ENCODE data around the gene BCAM. TPM values are rescaled to one million over a fixed set of nuclear protein-coding genes. Genes with fewer than 3 reads are reported as not detected.

The BCAM gene
- total and polyA plus RNA-seq, 2 of the 4 experiments (the other 2 are of a cell fraction), result 2.3 to 35.7 TPM

GRCh38 chr19:44796701-44797115 lies 12.2 kb upstream of the BCAM start:
- CTCF ChIA-PET, result interaction anchor here (0.6 kb wide), 1 partner anchor 73 kb away, joined by 4 read pairs; no protein-coding TSS in a partner anchor
- no peak for ATAC-seq (ENCODE audit: low read depth)
- in situ Hi-C loops (cut with MboI; ENCODE audit: low sequenced_read_pairs), result loop anchor here (25.0 kb wide), 1 partner anchor 234 kb away; no protein-coding TSS in a partner anchor

More at GRCh38 chr19:44796701-44797115, 12.2 kb upstream of the BCAM start:
- no peak for TF ChIP-seq CTCF (conservative IDR thresholded peaks at IDR 0.05; ENCODE audit: low read depth, low read length)
- TF ChIP-seq CHD1 (IDR thresholded peaks at IDR 0.05; ENCODE audit: low read depth, low read length), result no peak
- TF ChIP-seq BHLHE40 (IDR thresholded peaks at IDR 0.05; ENCODE audit: low read depth, low read length), result no peak
- TF ChIP-seq NFE2L2 (IDR thresholded peaks at IDR 0.05; ENCODE audit: low read depth, low read length), result no peak
- TF ChIP-seq MAZ (IDR thresholded peaks at IDR 0.05; ENCODE audit: borderline replicate concordance, low read depth, low read length), result no peak
- peak overlapping the region; percentile 42 for H2AK9ac ChIP-seq (replicated peaks; ENCODE audit: low read depth, low read length, poor library complexity)
- no peaks in the 10 kb centered on the region for H3K79me1 ChIP-seq (ENCODE audit: low read depth in 1 of 2, low read length in 2 of 2)
- POLR2A ChIA-PET (ENCODE audit: unreplicated experiment), result interaction anchor here (0.6 kb wide), 2 partner anchors 10 to 20 kb away, joined by 6 to 8 read pairs; no protein-coding TSS in a partner anchor
- no peaks in the 10 kb centered on the region for H4K20me1 ChIP-seq (ENCODE audit: insufficient read depth, low read length)
- peak overlapping the region; percentile 80; the same call in 1 of the 3 replicates for H2BK15ac ChIP-seq (ENCODE audit: low read depth, low read length)
- H3K36me3 ChIP-seq (ENCODE audit: control insufficient read depth, insufficient read depth, low read length), result no peaks in the 10 kb centered on the region
- H3K23ac ChIP-seq (ENCODE audit: low read depth, low read length), result no peak overlapping the region; the same call in 1 of the 2 replicates
- WGBS, 2 experiments (ENCODE audit: extremely low coverage in 2 of 2, insufficient read length in 1 of 2), result 26% methylated on average over 3 of the region's 12 CpGs; no CpG with 5 or more reads in 1 of the 2 experiments
- H3K14ac ChIP-seq (replicated peaks; ENCODE audit: low read depth, low read length), result no peak overlapping the region; the same call in none of the 2 replicates
- H3K27me3 ChIP-seq (ENCODE audit: control insufficient read depth, insufficient read depth, low read length), result no peaks in the 10 kb centered on the region
- no peak overlapping the region for H3K56ac ChIP-seq (ENCODE audit: extremely low read depth, insufficient read depth, low read length)
- intact Hi-C loops (cut with micrococcal nuclease) (no loop called here), dilution Hi-C loops (cut with HindIII; ENCODE audit: low sequenced_read_pairs, unreplicated experiment) (no loop called here)
- no peaks in the 10 kb centered on the region for H3K9me3 ChIP-seq (ENCODE audit: control insufficient read depth, insufficient read depth, low read length)
- no peaks in the 10 kb centered on the region for H3K9me1 ChIP-seq (ENCODE audit: insufficient read depth, low read length)
- peak overlapping the region; percentile 91 for H2AFZ ChIP-seq (replicated peaks; ENCODE audit: low read length, poor library complexity)
- no TSS peak for BruUV-seq (replicated peaks)
- H4K5ac ChIP-seq (ENCODE audit: low read depth, low read length), result peak overlapping the region; percentile 82
- peak overlapping the region; percentile 45; the same call in 1 of the 2 replicates for H3K9ac ChIP-seq (ENCODE audit: low read depth, low read length)
- no peak overlapping the region for H2BK5ac ChIP-seq (ENCODE audit: low read depth, low read length, poor library complexity, severe bottlenecking)
- H3K4me1 ChIP-seq (ENCODE audit: control insufficient read depth, insufficient read depth, low read length), result peaks cover 4% of the 10 kb centered on the region
- H3K4me3 ChIP-seq (ENCODE audit: insufficient read depth, low read depth, low read length), result no peak overlapping the region
- peak overlapping the region; percentile 67 for H3K4ac ChIP-seq (ENCODE audit: low read depth, low read length)
- H2BK20ac ChIP-seq (ENCODE audit: low read depth, low read length), result 0 out of 2 replicates have a peak overlapping the region, but pooled peaks have one; percentile 53
- peak overlapping the region; percentile 74 for H2BK120ac ChIP-seq (ENCODE audit: low read depth, low read length)
- H3K27ac ChIP-seq (ENCODE audit: insufficient read depth, low read length), result no peak overlapping the region
- H3K18ac ChIP-seq (ENCODE audit: low read depth, low read length), result no peak overlapping the region
- H3K4me2 ChIP-seq (ENCODE audit: low read depth, low read length), result no peak overlapping the region
- H2AK5ac ChIP-seq (ENCODE audit: low read depth, low read length), result peak overlapping the region; percentile 4; the same call in 1 of the 2 replicates
- H4K91ac ChIP-seq (ENCODE audit: insufficient read depth, low read depth, low read length), result 0 out of 2 replicates have a peak overlapping the region, but pooled peaks have one; percentile 47
- peak; percentile 23 for DNase-seq
- peak overlapping the region; percentile 89 to 93; a peak in 3 of 4 replicates for H4K8ac ChIP-seq (ENCODE audit: low read depth in 2 of 2, low read length in 2 of 2)
